ENCODE measurements around the gene KRTAP5-8.

- no peak for TF ChIP-seq CTCF (conservative IDR thresholded peaks at IDR 0.05 in 1 of 2, IDR thresholded peaks at IDR 0.05 in 1 of 2; ENCODE audit: low read depth in 1 of 2, low read length in 2 of 2)
- no peak for TF ChIP-seq EZH2 (IDR thresholded peaks at IDR 0.05; ENCODE audit: low read length, missing control alignments)
Observed at GRCh38 chr11:71545405-71545966, 7.7 kb downstream of the KRTAP5-8 start.

All from fibroblast of lung (primary cell).